ENCODE data around the gene FMO5. TPM values are rescaled to one million over a fixed set of nuclear protein-coding genes. Genes with fewer than 3 reads are reported as not detected.

Gene FMO5
- total RNA-seq, 2 experiments from 2014 or later, result 1.7 to 3.9 TPM

- intact Hi-C loops (cut with micrococcal nuclease; ENCODE audit: unreplicated experiment), result no loop called here
- H3K4me3 ChIP-seq (ENCODE audit: low read depth, low read length, poor library complexity, severe bottlenecking), result no peak overlapping the region
- no TSS peak for BruUV-seq (replicated peaks)
Observed at GRCh38 chr1:147238053-147238902, 13.1 kb upstream of the FMO5 start.

GRCh38 chr1:147236959-147237791 lies 12.0 kb upstream of the FMO5 start:
- CTCF ChIA-PET (ENCODE audit: unreplicated experiment), result no interaction called here
- no peak for TF ChIP-seq CTCF (conservative IDR thresholded peaks at IDR 0.05; ENCODE audit: low read length)
- no peak for TF ChIP-seq EZH2phosphoT487 (IDR thresholded peaks at IDR 0.05; ENCODE audit: borderline replicate concordance, low read depth, low read length)

More at GRCh38 chr1:147238053-147238902, 13.1 kb upstream of the FMO5 start:
- Histone ChIP-seq H3K79me2 (ENCODE audit: insufficient read depth, low read depth, low read length) (peaks cover 3% of the 10 kb centered on the region; the same call in 1 of the 2 replicates), H4K20me1 (ENCODE audit: insufficient read depth, low read length) (no peaks in the 10 kb centered on the region), H2AFZ (ENCODE audit: low read length) (no peak overlapping the region), H3K4me1 (ENCODE audit: insufficient read depth, low read length, poor library complexity, severe bottlenecking) (peaks cover 9% of the 10 kb centered on the region), H3K4me2 (ENCODE audit: low read length) (no peak overlapping the region), H3K9me2 (ENCODE audit: insufficient read depth, low read length) (no peaks in the 10 kb centered on the region), H3K36me3 (ENCODE audit: insufficient read depth, low read length) (no peaks in the 10 kb centered on the region; the same call in 1 of the 2 replicates), H3K27ac (ENCODE audit: low read depth, low read length, poor library complexity, severe bottlenecking) (no peak overlapping the region), H3K9me3 (ENCODE audit: low read length) (0 out of 2 replicates have a peak, but pooled peaks cover 12% of the 10 kb centered on the region)
- TF ChIP-seq EZH2phosphoT487 (IDR thresholded peaks at IDR 0.05; ENCODE audit: borderline replicate concordance, low read depth, low read length), result no peak
- DNase-seq (ENCODE audit: low spot score), result no peak
- POLR2A ChIA-PET, result interaction anchor here (0.9 kb wide), 1 partner anchor 52 kb away, joined by 3 read pairs; no protein-coding TSS in a partner anchor
- CTCF ChIA-PET (ENCODE audit: unreplicated experiment), result no interaction called here

GRCh38 chr1:147236448-147236847 lies 11.3 kb upstream of the FMO5 start:
- CTCF ChIA-PET (ENCODE audit: unreplicated experiment), result no interaction called here

More at GRCh38 chr1:147236959-147237791, 12.0 kb upstream of the FMO5 start:
- H3K9me3 ChIP-seq (ENCODE audit: low read length), result 0 out of 2 replicates have a peak, but pooled peaks cover 12% of the 10 kb centered on the region
- no peak overlapping the region for H3K4me3 ChIP-seq (ENCODE audit: low read depth, low read length, poor library complexity, severe bottlenecking)
- H3K79me2 ChIP-seq (ENCODE audit: insufficient read depth, low read depth, low read length), result no peaks in the 10 kb centered on the region
- no peaks in the 10 kb centered on the region for H3K9me2 ChIP-seq (ENCODE audit: insufficient read depth, low read length)
- H3K36me3 ChIP-seq (ENCODE audit: insufficient read depth, low read length), result no peaks in the 10 kb centered on the region
- H3K4me2 ChIP-seq (ENCODE audit: low read length), result no peak overlapping the region
- H4K20me1 ChIP-seq (ENCODE audit: insufficient read depth, low read length), result no peaks in the 10 kb centered on the region
- H3K27ac ChIP-seq (ENCODE audit: low read depth, low read length, poor library complexity, severe bottlenecking), result no peak overlapping the region
- peaks cover 7% of the 10 kb centered on the region for H3K4me1 ChIP-seq (ENCODE audit: insufficient read depth, low read length, poor library complexity, severe bottlenecking)
- no peak overlapping the region for H2AFZ ChIP-seq (ENCODE audit: low read length)
- BruUV-seq (replicated peaks), result no TSS peak
- intact Hi-C loops (cut with micrococcal nuclease; ENCODE audit: unreplicated experiment), result no loop called here
- POLR2A ChIA-PET, result no interaction called here
- no peak for DNase-seq (ENCODE audit: low spot score)

More at GRCh38 chr1:147236448-147236847, 11.3 kb upstream of the FMO5 start:
- no TSS peak for BruUV-seq (replicated peaks)
- intact Hi-C loops (cut with micrococcal nuclease; ENCODE audit: unreplicated experiment), result no loop called here
- Histone ChIP-seq H3K4me3 (ENCODE audit: low read depth, low read length, poor library complexity, severe bottlenecking) (no peak overlapping the region), H3K36me3 (ENCODE audit: insufficient read depth, low read length) (no peaks in the 10 kb centered on the region), H3K4me2 (ENCODE audit: low read length) (no peak overlapping the region), H3K9me2 (ENCODE audit: insufficient read depth, low read length) (no peaks in the 10 kb centered on the region), H2AFZ (ENCODE audit: low read length) (no peak overlapping the region), H3K79me2 (ENCODE audit: insufficient read depth, low read depth, low read length) (no peaks in the 10 kb centered on the region), H3K4me1 (ENCODE audit: insufficient read depth, low read length, poor library complexity, severe bottlenecking) (peaks cover under 1% of the 10 kb centered on the region), H3K27ac (ENCODE audit: low read depth, low read length, poor library complexity, severe bottlenecking) (no peak overlapping the region), H3K9me3 (ENCODE audit: low read length) (0 out of 2 replicates have a peak, but pooled peaks cover 12% of the 10 kb centered on the region), H4K20me1 (ENCODE audit: insufficient read depth, low read length) (no peaks in the 10 kb centered on the region)
- POLR2A ChIA-PET, result no interaction called here
- DNase-seq (ENCODE audit: low spot score), result peak; percentile 23
- TF ChIP-seq CTCF (conservative IDR thresholded peaks at IDR 0.05; ENCODE audit: low read length), result no peak
